Tibial artery (tissue), 4 donors: ENCODE data around the gene DRD2.

ENCODE experiments used
- DNase-seq, 2 donors: peaks; one replicate each; pipeline ENCODE4 v3.0.0-alpha.2; 2019
- H3K27ac ChIP-seq, 2 donors: fragments of 200-600 bp; sonication (generic) in 1 of 2; 1 replicate in 1 of 2; 2 replicates in 1 of 2; pipeline ENCODE4 v1.5.1; 2018 to 2019; ENCODE audit warnings: mild to moderate bottlenecking in 1 of 2
- H3K27me3 ChIP-seq, 2 donors: fragments of 200-600 bp; sonication (generic) in 1 of 2; one replicate each; pipeline versions ENCODE4 v1.5.1 to v1.6.0; 2016 to 2019
- H3K36me3 ChIP-seq, 3 donors: fragments of 200-600 bp; sonication (generic) in 2 of 3; one replicate each; pipeline ENCODE4 v1.5.1; 2016 to 2019; ENCODE audit warnings: mild to moderate bottlenecking in 2 of 3
- H3K4me1 ChIP-seq, 4 donors: fragments of 200-600 bp; sonication (generic) in 2 of 4; 1 replicate in 3 of 4; 2 replicates in 1 of 4; pipeline ENCODE4 v1.5.1; 2016 to 2019
- H3K4me3 ChIP-seq, 2 donors: fragments of 200-600 bp; sonication (generic) in 1 of 2; 1 replicate in 1 of 2; 2 replicates in 1 of 2; pipeline ENCODE4 v1.5.1; 2018 to 2019; ENCODE audit warnings: mild to moderate bottlenecking in 2 of 2
- H3K9me3 ChIP-seq, 3 donors: fragments of 200-600 bp; sonication (generic) in 1 of 3; one replicate each; pipeline ENCODE4 v1.5.1; 2016 to 2019
- intact Hi-C: fragments of 100-400 bp; cut with DNase I; formaldehyde crosslinking; loops from one replicate; pipeline ENCODE4 v1.15.0; 2023; ENCODE audit warnings: low total_unique reads
- TF ChIP-seq, protein P1 (sequence below), 2 experiments: fragments of 200-600 bp in 1 of 2; fragments of 450-650 bp in 1 of 2; IDR thresholded peaks; one replicate each; pipeline ENCODE4 v1.5.1; 2017 to 2019; ENCODE audit warnings: antibody characterized with exemption in 2 of 2, mild to moderate bottlenecking in 1 of 2, moderate library complexity in 1 of 2

The DRD2 gene

DNA sequence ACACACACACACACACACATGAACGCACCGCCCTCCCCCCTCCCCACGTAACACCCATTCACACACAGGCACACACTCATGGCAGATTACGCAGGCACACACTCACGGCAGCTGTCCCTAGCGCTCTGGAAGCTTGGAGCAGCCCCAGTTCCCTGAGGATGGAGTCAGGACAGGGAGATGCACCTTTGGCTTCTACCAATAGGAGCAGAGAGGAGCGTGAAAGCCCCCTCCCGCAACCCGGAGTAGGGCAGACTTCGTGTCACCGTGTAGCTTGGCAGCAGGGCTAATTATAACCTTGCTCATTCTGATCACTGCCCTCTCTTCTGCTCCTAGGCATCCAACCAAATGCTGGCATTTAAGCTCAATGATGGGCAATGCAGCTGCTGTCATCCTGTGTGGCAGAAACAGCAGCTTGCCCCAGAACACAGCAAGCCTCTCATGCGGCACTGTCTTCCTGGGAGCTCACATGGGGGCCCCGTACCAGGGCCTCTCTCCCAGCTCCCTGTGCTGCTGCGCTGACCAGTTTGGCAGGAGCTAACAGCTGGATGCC is 55.7 kb downstream of the DRD2 start:
- Histone ChIP-seq H3K4me3 (no peak overlapping the region), H3K27ac (no peak overlapping the region)

DNA sequence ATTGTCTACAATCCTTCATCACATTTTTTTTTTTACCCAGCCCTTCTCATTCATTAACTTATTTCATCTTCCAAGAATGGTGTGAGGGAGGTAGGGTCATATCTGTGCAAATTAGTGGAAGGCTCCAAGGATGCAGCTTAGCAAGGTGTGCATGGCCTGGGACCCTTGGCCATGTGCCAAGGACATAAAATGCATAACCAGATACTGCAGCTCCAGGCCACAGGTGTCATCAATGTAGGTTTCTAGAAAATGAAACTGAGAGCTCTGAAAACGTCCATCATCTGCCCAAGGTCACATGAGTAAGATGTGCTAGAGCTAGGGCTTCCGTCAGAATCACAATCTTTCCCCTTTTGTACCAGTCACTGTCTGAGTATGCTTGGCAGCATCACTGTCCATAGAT is 57.8 kb downstream of the DRD2 start:
- Histone ChIP-seq H3K36me3 (no peaks in the 10 kb centered on the region), H3K27ac (no peak overlapping the region), H3K27me3 (peaks cover 0 to 3% of the 10 kb centered on the region in 2 donors), H3K4me3 (no peak overlapping the region), H3K9me3 (no peaks in the 10 kb centered on the region), H3K4me1 (no peaks in the 10 kb centered on the region)
- intact Hi-C loops = no loop called here
- DNase-seq = no peak
- TF ChIP-seq, protein P1, sequence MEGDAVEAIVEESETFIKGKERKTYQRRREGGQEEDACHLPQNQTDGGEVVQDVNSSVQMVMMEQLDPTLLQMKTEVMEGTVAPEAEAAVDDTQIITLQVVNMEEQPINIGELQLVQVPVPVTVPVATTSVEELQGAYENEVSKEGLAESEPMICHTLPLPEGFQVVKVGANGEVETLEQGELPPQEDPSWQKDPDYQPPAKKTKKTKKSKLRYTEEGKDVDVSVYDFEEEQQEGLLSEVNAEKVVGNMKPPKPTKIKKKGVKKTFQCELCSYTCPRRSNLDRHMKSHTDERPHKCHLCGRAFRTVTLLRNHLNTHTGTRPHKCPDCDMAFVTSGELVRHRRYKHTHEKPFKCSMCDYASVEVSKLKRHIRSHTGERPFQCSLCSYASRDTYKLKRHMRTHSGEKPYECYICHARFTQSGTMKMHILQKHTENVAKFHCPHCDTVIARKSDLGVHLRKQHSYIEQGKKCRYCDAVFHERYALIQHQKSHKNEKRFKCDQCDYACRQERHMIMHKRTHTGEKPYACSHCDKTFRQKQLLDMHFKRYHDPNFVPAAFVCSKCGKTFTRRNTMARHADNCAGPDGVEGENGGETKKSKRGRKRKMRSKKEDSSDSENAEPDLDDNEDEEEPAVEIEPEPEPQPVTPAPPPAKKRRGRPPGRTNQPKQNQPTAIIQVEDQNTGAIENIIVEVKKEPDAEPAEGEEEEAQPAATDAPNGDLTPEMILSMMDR (IDR thresholded peaks at IDR 0.05) = no peak

More for the DNA sequence above, 55.7 kb downstream of the DRD2 start:
- no peak for DNase-seq
- Histone ChIP-seq H3K4me1 (no peaks in the 10 kb centered on the region), H3K27me3 (peaks cover 0 to 3% of the 10 kb centered on the region in 2 donors), H3K9me3 (no peaks in the 10 kb centered on the region), H3K36me3 (no peaks in the 10 kb centered on the region)
- intact Hi-C loops = no loop called here
- TF ChIP-seq, protein P1 (IDR thresholded peaks at IDR 0.05) = no peak

DNA sequence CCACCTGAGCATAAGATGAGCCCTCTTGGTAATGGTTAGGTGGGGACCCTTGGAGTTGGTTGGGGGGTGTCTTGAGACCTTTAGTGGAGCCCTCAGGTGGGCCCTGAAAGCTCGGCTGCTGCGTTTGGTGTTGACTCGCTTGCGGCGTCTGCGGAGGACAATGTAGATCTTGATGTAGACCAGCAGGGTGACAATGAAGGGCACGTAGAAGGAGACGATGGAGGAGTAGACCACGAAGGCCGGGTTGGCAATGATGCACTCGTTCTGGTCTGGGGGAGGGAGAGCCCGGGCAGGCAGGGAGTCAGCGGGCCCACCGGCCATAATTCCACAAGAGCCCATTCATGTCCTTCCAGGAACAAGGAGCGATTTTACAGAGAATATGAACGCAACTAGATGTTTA is 59.9 kb downstream of the DRD2 start:
- DNase-seq = no peak
- TF ChIP-seq, protein P1 (IDR thresholded peaks at IDR 0.05) = no peak
- Histone ChIP-seq H3K4me3 (no peak overlapping the region), H3K4me1 (no peaks in the 10 kb centered on the region), H3K27me3 (no peaks in the 10 kb centered on the region), H3K36me3 (no peaks in the 10 kb centered on the region), H3K9me3 (no peaks in the 10 kb centered on the region), H3K27ac (no peak overlapping the region)
- intact Hi-C loops = no loop called here

DNA sequence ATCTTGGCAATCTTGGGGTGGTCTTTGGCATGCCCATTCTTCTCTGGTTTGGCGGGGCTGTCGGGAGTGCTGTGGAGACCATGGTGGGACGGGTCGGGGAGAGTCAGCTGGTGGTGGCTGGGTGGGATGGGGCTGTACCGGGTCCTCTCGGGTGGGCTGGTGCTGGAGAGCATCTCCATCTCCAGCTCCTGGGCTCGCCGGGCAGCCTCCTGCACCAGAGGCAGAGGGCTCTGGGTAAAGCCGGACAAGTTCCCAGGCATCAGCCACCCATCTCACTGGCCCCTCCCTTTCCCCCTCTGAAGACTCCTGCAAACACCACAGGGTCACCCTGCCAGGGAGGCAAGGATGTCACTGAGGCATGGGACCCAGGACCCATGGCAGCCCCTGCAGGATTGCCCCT is 62.5 kb downstream of the DRD2 start:
- H3K27ac ChIP-seq = no peak overlapping the region
- intact Hi-C loops = no loop called here
- no peaks in the 10 kb centered on the region for H3K4me1 ChIP-seq
- no peaks in the 10 kb centered on the region for H3K27me3 ChIP-seq
- no peak for DNase-seq
- no peak overlapping the region for H3K4me3 ChIP-seq
- TF ChIP-seq, protein P1 (IDR thresholded peaks at IDR 0.05) = no peak
- no peaks in the 10 kb centered on the region for H3K9me3 ChIP-seq
- H3K36me3 ChIP-seq = no peaks in the 10 kb centered on the region

DNA sequence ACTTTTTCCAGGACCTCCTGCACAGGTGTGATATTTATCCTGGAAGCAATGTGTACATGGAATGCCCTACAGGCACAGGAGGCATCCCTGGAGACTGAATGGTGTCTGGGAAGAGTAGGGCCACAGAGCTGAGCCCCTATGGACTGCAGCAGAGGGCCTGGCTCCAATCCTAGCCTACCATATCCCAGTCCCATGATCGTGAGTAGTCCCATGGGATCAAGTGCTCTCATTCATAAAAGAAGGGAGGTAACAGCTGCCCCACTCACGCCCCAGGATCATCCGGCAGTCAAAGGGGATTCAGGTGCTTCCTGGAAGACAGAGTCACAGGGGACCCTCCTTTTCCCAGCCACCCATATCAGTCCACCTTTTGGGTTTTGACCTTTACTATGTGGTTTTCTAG is 63.7 kb downstream of the DRD2 start:
- no peak for DNase-seq
- Histone ChIP-seq H3K9me3 (no peaks in the 10 kb centered on the region), H3K27ac (no peak overlapping the region), H3K4me3 (no peak overlapping the region), H3K4me1 (no peaks in the 10 kb centered on the region), H3K27me3 (no peaks in the 10 kb centered on the region), H3K36me3 (no peaks in the 10 kb centered on the region)
- intact Hi-C loops = no loop called here
- TF ChIP-seq, protein P1 (IDR thresholded peaks at IDR 0.05) = no peak
